K562 treated with DMSO at 1 percent for 24 hours (cell line): ENCODE measurements around the gene KLRC3. TPM values are rescaled to one million over a fixed set of nuclear protein-coding genes. Genes with fewer than 3 reads are reported as not detected.

Experiments used
- total RNA-seq: library from RNA; unstranded; fragments of 300-600 nt; gene quantifications from 2 replicates; pipeline ENCODE4 v1.2.3, GENCODE V29; 2022; ENCODE audit warnings: low read depth; ENCODE audit not compliant: insufficient read depth

The KLRC3 gene
- total RNA-seq: not detected in 2 replicates

GRCh38 chr12:10420334-10420733 is at the start of gene KLRC3:
TSS of gene KLRC3 (minus strand) at chr12:10420595. CDS start at chr12:10420550, 45 bp downstream.

GRCh38 chr12:10453156-10453555 is 32.8 kb upstream of the KLRC3 start, which contains the start of gene KLRC1:
TSS of gene KLRC1 (minus strand) at chr12:10453377. CDS start at chr12:10451156, 2,221 bp downstream.

DNA sequence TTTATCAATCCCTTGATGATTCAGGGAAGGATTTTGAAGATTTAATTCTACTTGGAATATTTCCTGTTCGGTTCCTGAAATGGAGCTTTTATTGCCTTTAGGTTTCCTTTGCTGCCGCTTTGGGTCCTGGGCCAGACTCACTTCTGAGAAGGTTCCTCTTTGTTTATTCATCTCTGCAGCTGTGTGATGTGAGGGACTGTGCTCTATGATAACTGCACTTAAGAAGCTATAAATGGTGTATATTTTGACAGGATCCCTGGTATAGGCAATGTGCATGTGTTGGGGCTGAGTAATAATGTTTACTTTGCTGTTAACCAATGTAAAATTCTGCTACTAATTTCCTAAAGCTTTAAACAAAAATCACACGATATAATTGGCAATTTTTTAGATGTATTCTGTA is 15.4 kb upstream of the KLRC3 start, which contains the start of gene KLRC2:
KLRC2 (minus strand) TSS at position 195 of the 400 bp plus-strand sequence; CDS start at position 171, 24 bp downstream.

GRCh38 chr12:10409392-10409791 is 11.0 kb downstream of the KLRC3 start, which contains the start of gene KLRC4:
TSS of gene KLRC4 (minus strand) at chr12:10409757. CDS start at chr12:10409575, 182 bp downstream.

DNA sequence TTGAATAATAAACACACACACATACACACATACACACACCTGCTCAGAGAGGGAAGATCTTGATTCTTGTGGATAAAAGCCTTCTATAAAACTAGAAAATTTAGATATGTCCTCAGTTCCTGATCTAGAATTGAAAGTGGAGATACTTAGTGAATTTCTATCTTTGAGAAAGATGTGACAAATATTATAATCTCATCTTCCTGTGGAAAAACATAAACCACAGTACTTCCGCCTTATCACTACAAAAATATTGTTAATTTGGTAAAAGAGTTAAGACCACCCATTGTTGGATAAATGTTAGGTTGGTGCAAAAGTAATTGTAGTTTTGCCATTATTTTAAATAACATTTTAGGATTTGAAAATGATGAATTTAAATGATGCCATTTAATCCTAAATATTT is 30.5 kb downstream of the KLRC3 start, which contains the start of gene KLRK1:
KLRK1 (minus strand) TSS at position 138 of the 400 bp plus-strand sequence. CDS start 1,231 bp downstream, outside the sequence.

Other genes starting within 250 kb of the KLRC3 start
- not detected in 2 replicates for gene OLR1, start 248.5 kb downstream of the KLRC3 start, total RNA-seq
- not detected in 2 replicates for gene TMEM52B, start 241.6 kb downstream of the KLRC3 start, total RNA-seq
- gene GABARAPL1, start 207.7 kb downstream of the KLRC3 start, total RNA-seq: 25.1 and 29.1 TPM in 2 replicates
- not detected in 2 replicates for gene KLRD1, start 112.7 kb downstream of the KLRC3 start, total RNA-seq
- gene KLRK1, start 30.6 kb downstream of the KLRC3 start, total RNA-seq: 0.24 TPM in 1 of 2 replicates, not detected in the other
- not detected in 2 replicates for gene KLRC4, start 10.8 kb downstream of the KLRC3 start, total RNA-seq
- not detected in 2 replicates for gene KLRC2, start 15.4 kb upstream of the KLRC3 start, total RNA-seq
- gene KLRC1, start 32.8 kb upstream of the KLRC3 start, total RNA-seq: not detected in 2 replicates
- 0.41 and 0.57 TPM in 2 replicates for gene EIF2S3B, start 85.3 kb upstream of the KLRC3 start, total RNA-seq
- gene MAGOHB, start 193.0 kb upstream of the KLRC3 start, total RNA-seq: 4.9 and 7.7 TPM in 2 replicates